ENCODE data around the gene TEPSIN.

- TF ChIP-seq CTCF (IDR thresholded peaks at IDR 0.05): no peak
- TF ChIP-seq ZFX (IDR thresholded peaks at IDR 0.05; ENCODE audit: borderline replicate concordance): no peak
Observed at GRCh38 chr17:81202318-81202717, 36.5 kb downstream of the TEPSIN start.
